ENCODE measurements around the gene TENM3.

- TF ChIP-seq CTCF (conservative IDR thresholded peaks at IDR 0.05) (no peak), EZH2 (IDR thresholded peaks at IDR 0.05; ENCODE audit: low read depth) (no peak)
These were observed 562.5 kb downstream of the TENM3 start for GRCh38 chr4:182805750-182806149.
